Adipose tissue (tissue), 3 donors: Measurements from ENCODE around the gene SFI1. TPM values are rescaled to one million over a fixed set of nuclear protein-coding genes. Genes with fewer than 3 reads are reported as not detected.
"Not testable (repeated sequence)": the region's sequence is repeated elsewhere in the genome, so short reads cannot be mapped to it uniquely, and the experiment has no call there.

Experiments used
- H3K27ac ChIP-seq: one replicate; pipeline ENCODE4 v1.5.1; 2013; ENCODE audit warnings: low read depth, low read length
- WGBS, 3 donors: extraction: QIAGEN DNeasy Blood & Tissue Kit; methylation state at CpG; one replicate each; pipeline ENCODE4 v1.1.7; 2013; 5-methylcytosine and 5-hydroxymethylcytosine counted together
- polyA plus RNA-seq, 3 donors: library from polyadenylated mRNA; stranded (reverse); fragments of 200-250 nt; gene quantifications; one replicate each; pipeline ENCODE4 v1.2.3, GENCODE V29; 2013
- donor health status: healthy with polysubstance abuse.
- donor health status: Bipolar disorder and iron deficiency.
- donor health status: healthy.

Gene SFI1
- polyA plus RNA-seq, 3 donors = 9.9 to 21.8 (median 12.9) TPM

GRCh38 chr22:31574055-31574670, 77.8 kb downstream of the SFI1 start:
- no peak overlapping the region for H3K27ac ChIP-seq
- 62 to 74% (median 66%) methylated on average over 3 of the region's 3 CpGs for WGBS, 3 donors

- H3K27ac ChIP-seq = no peak overlapping the region
- WGBS, 3 donors = 85 to 88% (median 86%) methylated on average over 8 of the region's 8 CpGs
Observed at GRCh38 chr22:31575190-31575589, 78.9 kb downstream of the SFI1 start.

DNA sequence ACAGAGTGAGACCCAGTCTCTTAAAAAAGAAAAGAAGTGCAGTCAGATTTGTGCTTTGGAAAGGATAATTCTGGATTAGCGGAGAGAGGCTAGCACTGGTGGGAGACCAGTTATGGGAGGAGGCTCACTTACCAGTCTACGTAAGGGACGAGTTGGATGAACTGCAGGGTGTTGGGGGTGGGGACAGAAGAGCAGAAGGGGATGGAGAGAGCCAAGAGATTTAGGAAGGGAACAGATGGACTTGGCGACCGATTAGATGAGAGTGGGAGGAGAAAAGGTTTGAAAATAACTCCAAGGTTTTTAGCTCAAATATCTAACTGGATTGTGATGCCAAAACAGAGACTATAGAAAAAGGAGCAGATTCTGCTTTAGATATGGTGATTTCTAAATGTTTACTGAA, 81.4 kb downstream of the SFI1 start:
- H3K27ac ChIP-seq = no peak overlapping the region
- 63 to 83% (median 75%) methylated on average over 5 of the region's 5 CpGs for WGBS, 3 donors

DNA sequence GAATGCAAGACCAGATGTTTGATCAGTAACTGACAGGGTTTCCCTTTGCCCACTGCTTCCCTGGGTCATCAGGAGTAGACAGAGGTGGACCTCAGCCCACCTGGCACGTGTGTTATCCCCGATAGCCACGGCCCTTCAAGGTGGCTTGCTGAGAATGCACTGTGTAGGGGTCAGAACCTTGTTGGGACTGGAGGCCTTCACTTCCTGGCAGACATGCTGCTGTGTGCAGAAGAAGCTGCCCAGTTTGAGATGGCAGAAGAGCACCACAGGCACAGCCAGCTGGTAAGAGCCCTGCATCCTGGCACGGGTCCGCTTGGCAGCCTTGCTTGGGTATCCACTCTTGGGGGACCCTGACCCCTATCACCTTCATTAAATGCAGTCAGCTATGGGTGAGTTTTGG, 81.8 kb downstream of the SFI1 start:
- no peak overlapping the region for H3K27ac ChIP-seq
- 89 to 92% (median 91%) methylated on average over 5 of the region's 5 CpGs for WGBS, 3 donors

DNA sequence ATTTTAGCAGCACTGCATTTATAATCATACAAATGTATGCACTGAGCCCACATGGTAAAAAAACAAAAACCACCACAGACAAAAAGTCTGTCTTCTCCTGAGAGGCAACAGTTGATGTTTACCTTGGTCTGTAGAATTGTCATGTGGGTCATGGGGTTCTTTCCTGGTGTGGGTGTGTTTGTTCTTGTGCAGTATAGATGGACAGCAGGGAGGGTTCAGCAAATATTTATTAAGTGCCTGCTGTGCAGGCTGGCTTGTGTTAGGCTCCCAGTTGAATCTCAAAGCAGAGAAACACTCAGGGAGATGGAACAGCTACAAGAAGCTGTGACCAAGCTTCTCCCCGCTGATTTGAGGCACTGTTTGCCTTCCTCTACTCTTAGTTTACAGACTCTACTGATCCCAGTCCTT, 83.5 kb downstream of the SFI1 start:
- WGBS, 3 donors = 31 to 83% (median 68%) methylated on average over 1 of the region's 1 CpG
- no peak overlapping the region for H3K27ac ChIP-seq

DNA sequence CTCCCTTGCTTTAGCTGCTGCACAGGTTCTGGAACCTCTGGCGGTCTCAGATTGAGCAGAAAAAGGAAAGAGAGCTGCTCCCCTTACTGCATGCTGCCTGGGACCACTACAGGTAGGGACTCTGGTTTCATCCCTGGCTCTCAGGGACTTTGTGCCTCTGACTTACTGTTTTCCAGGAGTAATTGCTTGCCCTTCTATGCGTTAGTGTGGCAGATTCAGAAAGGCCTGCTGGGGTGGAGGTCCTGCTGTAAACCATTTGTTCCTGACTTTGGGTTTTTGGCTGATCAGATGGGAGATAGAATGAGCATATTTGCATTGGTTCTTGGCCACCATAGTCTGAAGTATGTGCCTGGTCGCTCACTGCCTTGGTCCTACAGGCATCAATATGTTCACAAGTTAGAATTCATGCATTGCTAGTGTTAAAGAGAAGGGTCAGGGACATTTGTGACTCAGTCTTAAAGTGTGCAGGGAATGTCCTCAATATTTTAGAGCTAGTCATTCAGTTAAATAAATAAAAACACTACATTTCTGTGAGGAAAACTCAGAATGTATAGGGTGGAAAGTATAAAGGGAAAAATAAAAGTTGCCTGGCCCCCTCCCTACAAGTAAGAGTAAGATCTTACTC, 87.6 kb downstream of the SFI1 start:
- WGBS, 3 donors = 88 to 97% (median 95%) methylated on average over 3 of the region's 3 CpGs
- H3K27ac ChIP-seq = no peak overlapping the region

GRCh38 chr22:31584804-31585160, 88.4 kb downstream of the SFI1 start:
- H3K27ac ChIP-seq = no peak overlapping the region
- WGBS, 3 donors = 69 to 82% (median 69%) methylated on average over 5 of the region's 5 CpGs

DNA sequence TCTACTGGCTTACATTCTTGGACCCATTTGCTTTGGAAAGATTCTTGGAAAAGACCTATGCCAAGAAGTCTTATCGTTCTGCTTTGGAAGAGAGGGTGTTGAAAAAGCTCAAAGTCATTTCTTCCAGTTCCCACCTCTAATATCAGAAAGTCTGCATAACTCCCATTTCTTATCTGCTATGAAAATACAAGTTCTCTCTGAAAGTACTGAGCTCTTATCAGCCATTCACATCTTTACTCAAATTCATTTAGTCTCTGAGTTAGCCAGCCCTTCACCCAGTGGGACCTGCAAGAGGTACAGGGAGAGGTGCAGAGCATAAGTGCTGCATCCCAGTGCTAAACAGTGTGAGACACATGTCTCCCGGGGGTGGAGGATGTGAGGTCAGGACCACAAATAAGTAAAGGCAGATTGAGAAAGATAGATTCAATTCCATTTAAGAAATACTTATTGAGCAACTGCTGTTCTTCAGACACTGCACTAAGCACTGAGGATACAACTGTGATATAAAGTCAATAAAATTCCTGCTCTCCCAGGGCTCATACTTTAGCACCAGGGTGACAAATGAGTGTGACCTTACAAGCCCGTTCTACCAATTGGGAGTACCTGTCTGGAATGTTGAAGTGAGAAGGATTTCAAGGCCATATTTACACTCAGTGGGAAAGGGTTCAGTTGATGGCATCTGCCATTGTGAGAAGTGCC, 89.0 kb downstream of the SFI1 start:
- H3K27ac ChIP-seq = no peak overlapping the region
- 33 to 45% (median 40%) methylated on average over 3 of the region's 3 CpGs for WGBS, 3 donors

DNA sequence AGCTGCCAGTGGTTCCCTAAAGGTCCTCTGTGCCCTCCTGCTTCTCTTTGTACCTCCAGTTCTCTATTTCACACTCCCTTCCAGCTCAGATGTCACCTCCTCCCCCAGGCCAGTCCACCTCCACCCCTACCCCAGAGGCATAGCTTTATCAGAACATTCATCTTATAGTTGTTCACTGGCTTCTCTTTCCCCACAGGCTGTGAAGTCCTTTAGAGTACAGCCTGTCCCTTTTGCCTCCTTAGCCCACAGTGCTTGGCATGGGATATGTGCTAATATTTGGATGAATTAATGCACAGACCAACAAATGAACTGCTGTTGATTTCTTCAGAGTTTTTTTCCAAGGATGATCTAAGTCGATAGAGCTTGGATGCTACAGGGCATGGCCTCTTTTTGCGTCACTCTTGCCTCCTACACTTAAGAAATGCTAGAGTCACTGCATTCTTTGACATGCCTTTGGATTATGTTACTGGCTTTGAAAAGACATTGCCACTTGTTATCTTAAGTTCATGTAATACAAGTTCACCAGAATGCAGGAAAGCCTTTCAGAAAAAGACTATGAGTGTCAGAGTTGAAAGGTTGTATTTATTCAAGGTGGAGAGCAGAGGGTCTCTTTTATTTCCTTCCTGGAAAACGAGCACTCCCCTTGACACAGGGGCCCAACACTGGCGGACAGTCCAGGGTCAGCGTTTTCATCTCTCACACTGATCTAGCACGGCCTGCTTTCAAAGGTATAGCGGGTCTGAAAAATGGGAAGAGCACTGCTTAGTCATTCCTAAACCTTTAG, 90.0 kb downstream of the SFI1 start:
- H3K27ac ChIP-seq = no peak overlapping the region
- 68 to 85% (median 75%) methylated on average over 7 of the region's 7 CpGs for WGBS, 3 donors

DNA sequence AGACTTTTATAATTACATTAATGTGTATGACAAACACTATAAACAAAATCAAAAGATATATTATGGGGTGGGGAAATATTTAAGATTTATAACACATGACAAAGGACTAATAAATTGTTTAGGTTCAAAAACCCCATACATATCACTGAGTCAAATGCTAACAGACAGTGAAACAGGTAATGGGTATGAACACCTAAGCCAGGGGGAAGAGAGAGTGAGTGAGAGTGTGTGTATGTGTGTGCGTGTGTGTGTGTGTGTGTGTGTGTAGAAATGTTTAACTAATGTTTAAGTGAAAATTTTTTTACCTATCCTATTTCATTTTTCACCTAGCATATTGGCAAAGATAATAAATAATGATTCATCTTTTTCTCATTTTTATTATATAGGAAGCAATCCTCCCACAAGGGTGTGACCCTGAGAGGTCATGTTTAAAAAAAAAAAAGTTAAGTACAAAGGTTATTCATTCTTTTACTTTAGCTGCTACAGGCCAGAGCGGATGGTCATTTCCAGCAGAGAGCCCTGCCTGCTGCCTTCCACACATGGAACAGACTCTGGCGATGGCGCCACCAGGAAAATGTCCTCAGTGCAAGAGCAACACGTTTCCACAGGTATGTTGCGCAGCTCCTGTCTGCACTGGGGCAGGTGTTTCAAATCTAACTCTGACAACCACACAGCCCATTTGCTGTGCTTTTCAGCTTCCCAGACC, 92.8 kb downstream of the SFI1 start:
- 70 to 84% (median 81%) methylated on average over 6 of the region's 6 CpGs for WGBS, 3 donors
- H3K27ac ChIP-seq = no peak overlapping the region

- WGBS, 3 donors = 85% methylated on average over 1 of the region's 2 CpGs; no CpG with 5 or more reads in 2 of the 3 donors
- not testable (repeated sequence) for H3K27ac ChIP-seq
Observed at GRCh38 chr22:31590161-31590560, 93.8 kb downstream of the SFI1 start.

- 70 to 96% (median 92%) methylated on average over 2 of the region's 2 CpGs for WGBS, 3 donors
- H3K27ac ChIP-seq = no peak overlapping the region
Observed at GRCh38 chr22:31595271-31595670, 98.9 kb downstream of the SFI1 start.

DNA sequence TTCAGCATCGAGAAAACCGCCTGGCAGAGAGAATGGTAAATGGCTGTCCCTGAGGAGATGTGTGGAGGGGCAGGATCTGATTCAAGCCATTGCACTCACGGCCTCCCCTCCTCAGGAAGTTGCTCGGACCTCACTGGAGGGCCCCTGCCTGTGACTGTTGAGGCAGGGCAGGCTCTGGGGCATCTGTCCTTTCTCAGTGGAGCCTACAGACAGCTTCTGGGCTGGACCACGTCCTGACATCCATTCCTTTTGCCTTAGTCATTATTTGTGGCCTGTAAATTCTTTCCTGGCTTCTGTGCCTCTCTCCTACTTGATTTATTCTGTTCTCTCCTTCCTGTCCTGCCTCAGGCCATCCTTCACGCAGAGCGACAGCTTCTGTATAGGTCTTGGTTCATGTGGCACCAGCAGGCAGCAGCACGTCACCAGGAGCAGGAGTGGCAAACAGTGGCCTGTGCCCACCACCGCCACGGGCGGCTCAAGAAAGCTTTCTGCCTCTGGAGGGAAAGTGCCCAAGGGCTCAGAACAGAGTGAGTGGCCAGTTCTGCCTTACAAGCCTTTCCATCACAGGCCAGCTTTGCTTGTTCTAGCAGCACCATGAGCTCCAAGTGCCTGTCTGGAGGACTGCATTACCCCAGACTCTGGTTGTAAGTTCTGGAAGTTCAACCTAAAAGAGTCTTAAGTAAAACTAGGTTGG, 106.1 kb downstream of the SFI1 start:
- H3K27ac ChIP-seq = peak overlapping the region; percentile 17
- 69 to 79% (median 71%) methylated on average over 10 to 11 of the region's 11 CpGs for WGBS, 3 donors

GRCh38 chr22:31603081-31603525, 106.8 kb downstream of the SFI1 start:
- H3K27ac ChIP-seq = no peak overlapping the region
- WGBS, 3 donors = 84 to 89% (median 88%) methylated on average over 10 of the region's 10 CpGs

DNA sequence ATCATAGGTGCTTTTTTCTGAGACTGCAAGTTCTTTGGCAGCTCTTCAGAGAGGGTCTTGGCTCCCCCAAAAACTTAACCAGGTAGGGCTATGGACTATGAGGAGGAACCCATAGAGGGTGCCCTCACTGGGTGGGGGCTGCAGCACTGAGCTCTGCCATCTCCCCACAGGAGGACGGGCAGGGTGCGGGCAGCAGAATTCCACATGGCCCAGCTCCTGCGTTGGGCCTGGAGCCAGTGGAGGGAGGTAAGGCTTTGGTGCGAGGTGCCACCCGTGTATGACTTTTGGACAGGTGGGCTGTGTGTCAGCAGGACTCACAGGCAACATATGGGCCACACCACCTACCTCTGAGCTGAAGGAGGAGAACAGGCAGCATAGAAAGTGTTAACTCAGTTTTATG, 107.2 kb downstream of the SFI1 start:
- H3K27ac ChIP-seq = no peak overlapping the region
- WGBS, 3 donors = 92 to 97% (median 95%) methylated on average over 5 of the region's 5 CpGs

- 93 to 94% (median 94%) methylated on average over 14 of the region's 14 CpGs for WGBS, 3 donors
- no peak overlapping the region for H3K27ac ChIP-seq
Observed at GRCh38 chr22:31604137-31604705, 107.9 kb downstream of the SFI1 start.
